ENCODE results near the gene ECPAS.

DNA sequence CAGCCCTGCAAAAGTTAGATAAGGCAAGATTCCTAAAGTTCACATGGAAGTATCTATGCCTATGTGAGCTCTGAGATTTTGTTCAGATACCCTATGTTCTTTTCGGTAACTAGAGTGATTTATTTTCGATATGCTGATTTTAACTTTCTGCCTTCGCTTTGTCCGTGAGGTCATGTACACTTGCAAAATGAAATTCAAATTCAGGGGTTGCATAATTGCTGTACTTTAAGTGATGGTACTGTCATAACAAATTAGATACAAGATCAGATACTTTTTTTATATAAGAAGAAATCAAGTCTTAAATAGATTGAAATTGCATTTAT is 350 bp upstream of the ECPAS start:
- TF ChIP-seq POLR2A (IDR thresholded peaks at IDR 0.05) (no peak), POLR2AphosphoS5 (IDR thresholded peaks at IDR 0.05) (no peak)
